K562 (cell line): ENCODE results near the gene RREB1. TPM values are rescaled to one million over a fixed set of nuclear protein-coding genes. Genes with fewer than 3 reads are reported as not detected.

Source experiments
- BMI1 ChIP-seq: fragments of 150-350 bp; IDR thresholded peaks from 2 replicates; pipeline ENCODE4 v1.6.1; 2014; ENCODE audit warnings: low read length
- CBFA2T2 ChIP-seq: fragments of 450-650 bp; conservative IDR thresholded peaks from 2 replicates; pipeline ENCODE4 v1.6.1; 2017; ENCODE audit warnings: mild to moderate bottlenecking
- ETV1 ChIP-seq: fragments of 450-650 bp; conservative IDR thresholded peaks from 2 replicates; pipeline ENCODE4 v1.6.1; 2016; ENCODE audit warnings: missing genetic modification characterization, control low read depth, low read depth, missing compliant biosample characterization
- FOXJ2 ChIP-seq: fragments of 200-800 bp; sonication (Bioruptor generic); IDR thresholded peaks from 2 replicates; pipeline ENCODE4 v1.6.1; 2016; ENCODE audit warnings: missing genetic modification characterization, missing compliant biosample characterization
- MAFF ChIP-seq: IDR thresholded peaks from 2 replicates; pipeline ENCODE4 v1.6.1; 2012; ENCODE audit warnings: low read length, improper control_type of control experiment
- NFYB ChIP-seq: IDR thresholded peaks from 2 replicates; pipeline ENCODE4 v1.6.1; 2011; ENCODE audit warnings: mild to moderate bottlenecking, moderate library complexity; ENCODE audit not compliant: insufficient read length; ENCODE audit errors: extremely low read depth
- PHF8 ChIP-seq: fragments of 200-600 bp; sonication (generic); IDR thresholded peaks from 2 replicates; pipeline ENCODE4 v1.6.1; 2012; ENCODE audit warnings: mixed run types, mild to moderate bottlenecking, inconsistent platforms, low read length, moderate library complexity, borderline replicate concordance
- PTBP1 ChIP-seq: fragments of 200-400 bp; formaldehyde crosslinking; IDR thresholded peaks from 2 replicates; pipeline ENCODE4 v1.6.1; 2017; ENCODE audit warnings: low read depth, low read length
- RAD51 ChIP-seq: fragments of 450-650 bp; IDR thresholded peaks from 2 replicates; pipeline ENCODE4 v1.7.1; 2016; ENCODE audit warnings: low read depth, mild to moderate bottlenecking, borderline replicate concordance
- RBM15 ChIP-seq: fragments of 200-400 bp; formaldehyde crosslinking; IDR thresholded peaks from 2 replicates; pipeline ENCODE4 v1.6.1; 2018; ENCODE audit warnings: mild to moderate bottlenecking, low read length, moderate library complexity; ENCODE audit not compliant: insufficient read depth
- RBM34 ChIP-seq: fragments of 200-400 bp; formaldehyde crosslinking; IDR thresholded peaks from 2 replicates; pipeline ENCODE4 v1.6.1; 2018; ENCODE audit warnings: low read length, borderline replicate concordance; ENCODE audit not compliant: insufficient read depth
- REST ChIP-seq, 2 experiments: fragments of 450-650 bp; formaldehyde crosslinking in 1 of 2; IDR thresholded peaks; 2 replicates each; pipeline versions ENCODE4 v1.4.0 to v1.6.1; 2014 to 2020; ENCODE audit warnings: mild to moderate bottlenecking in 2 of 2, borderline replicate concordance in 1 of 2, low read depth in 1 of 2
- RFX1 ChIP-seq: fragments of 450-650 bp; IDR thresholded peaks from 2 replicates; pipeline ENCODE4 v1.6.1; 2016; ENCODE audit warnings: mild to moderate bottlenecking, moderate library complexity
- SAP30 ChIP-seq: fragments of 200-600 bp; sonication (generic); IDR thresholded peaks from 2 replicates; pipeline ENCODE4 v1.6.1; 2012; ENCODE audit warnings: borderline replicate concordance, low read depth, mild to moderate bottlenecking, moderate library complexity, low read length, control low read depth, inconsistent platforms; ENCODE audit not compliant: insufficient read depth, poor library complexity, severe bottlenecking
- STAT5A ChIP-seq: IDR thresholded peaks from 2 replicates; pipeline ENCODE4 v1.6.1; 2012; ENCODE audit warnings: low read length, inconsistent platforms, borderline replicate concordance
- USF2 ChIP-seq: sonication (generic); formaldehyde crosslinking; IDR thresholded peaks from 2 replicates; pipeline ENCODE4 v1.5.0; 2020; ENCODE audit warnings: missing genetic modification reagents
- ZFP30 ChIP-seq: fragments of 250-450 bp; sonication (Bioruptor Pico); IDR thresholded peaks from 2 replicates; pipeline ENCODE4 v1.8.0; 2022; ENCODE audit warnings: moderate library complexity, mild to moderate bottlenecking, inconsistent platforms, borderline replicate concordance
- polyA plus RNA-seq, 8 experiments: library from polyadenylated mRNA; depleted of rRNA in 4 of 8; stranded (reverse) in 5 of 8; unstranded in 3 of 8; fragments of >200 nt; fragmentation: Nextera tagmentation in 2 of 8; fragmentation: Illumina TruSeq in 1 of 8; extraction: Ambion mirVana in 2 of 8; extraction: Trizol in 1 of 8; gene quantifications; 2 replicates each; pipeline versions ENCODE4 v1.2.1 to v1.2.3, GENCODE V29; 2011 to 2014; ENCODE audit warnings: inconsistent platforms in 1 of 8, missing spikeins in 1 of 8
- total RNA-seq, 7 experiments: library from RNA; depleted of rRNA in 6 of 7; stranded (reverse); fragments of >200 nt in 6 of 7; fragmentation: Illumina TruSeq in 2 of 7; extraction: Trizol in 2 of 7; gene quantifications; 2 replicates each; pipeline versions ENCODE4 v1.2.1 to v1.2.3, GENCODE V29; 2011 to 2021; ENCODE audit warnings: low replicate concordance in 1 of 7

Gene RREB1
- total and polyA plus RNA-seq, 9 of the 15 experiments (the other 6 are each of a cell fraction or from before 2014, with no cell fraction given) = 3.3 to 64.2 (median 19.3) TPM

- TF ChIP-seq RAD51 = peak; percentile 89
- TF ChIP-seq SAP30 = no peak
- peak; percentile 81 for TF ChIP-seq USF2 (CRISPR knock-in tag)
- no peak for TF ChIP-seq FOXJ2 (tag)
- no peak for TF ChIP-seq REST (IDR thresholded peaks at IDR 0.05; ENCODE audit: borderline replicate concordance)
- no peak for TF ChIP-seq REST (CRISPR knock-in tag; IDR thresholded peaks at IDR 0.05; ENCODE audit: low read depth)
- TF ChIP-seq NFYB = peak; percentile 35
- no peak for TF ChIP-seq BMI1
- no peak for TF ChIP-seq ZFP30 (CRISPR knock-in tag)
- no peak for TF ChIP-seq RBM34
- TF ChIP-seq PTBP1 = no peak
- no peak for TF ChIP-seq PHF8
- no peak for TF ChIP-seq ETV1 (tag)
- TF ChIP-seq RBM15 = no peak
- no peak for TF ChIP-seq MAFF
- TF ChIP-seq RFX1 = no peak
- TF ChIP-seq STAT5A = no peak
- TF ChIP-seq CBFA2T2 = peak; percentile 43; the same call in 1 of the 2 replicates
These were observed 46.0 kb downstream of the RREB1 start (continued) for GRCh38 chr6:7153789-7154188.
